HepG2 (cell line): ENCODE results near the gene MYOM1. TPM values are rescaled to one million over a fixed set of nuclear protein-coding genes. Genes with fewer than 3 reads are reported as not detected.

Experiments
- AFF4 ChIP-seq: sonication (generic); formaldehyde crosslinking; IDR thresholded peaks from 2 replicates; pipeline ENCODE4 v1.4.0; 2020; ENCODE audit warnings: missing genetic modification reagents
- DDIT3 ChIP-seq: sonication (generic); formaldehyde crosslinking; IDR thresholded peaks from 2 replicates; pipeline ENCODE4 v1.4.0; 2020; ENCODE audit warnings: mild to moderate bottlenecking, missing genetic modification reagents
- ELF3 ChIP-seq: IDR thresholded peaks from 2 replicates; pipeline ENCODE4 v1.6.1; 2016; ENCODE audit warnings: missing genetic modification reagents, missing compliant biosample characterization
- KAT7 ChIP-seq: IDR thresholded peaks from 2 replicates; pipeline ENCODE4 v1.6.1; 2018; ENCODE audit warnings: borderline replicate concordance, missing compliant biosample characterization
- KLF15 ChIP-seq: sonication (generic); formaldehyde crosslinking; IDR thresholded peaks from 2 replicates; pipeline ENCODE4 v1.8.1; 2023; ENCODE audit warnings: borderline replicate concordance, mild to moderate bottlenecking, inconsistent platforms, missing genetic modification reagents, mixed read lengths
- MEIS2 ChIP-seq: sonication (generic); formaldehyde crosslinking; IDR thresholded peaks from 2 replicates; pipeline ENCODE4 v1.9.0; 2021; ENCODE audit warnings: mild to moderate bottlenecking, missing genetic modification reagents
- NAIF1 ChIP-seq: sonication (generic); formaldehyde crosslinking; IDR thresholded peaks from 2 replicates; pipeline ENCODE4 v1.5.0; 2020; ENCODE audit warnings: mild to moderate bottlenecking, missing genetic modification reagents, borderline replicate concordance
- NCOR1 ChIP-seq: fragments of 200-600 bp; sonication (generic); IDR thresholded peaks from 2 replicates; pipeline ENCODE4 v1.7.0; 2017; ENCODE audit warnings: antibody characterized with exemption, low read length, borderline replicate concordance
- STAT6 ChIP-seq: sonication (generic); formaldehyde crosslinking; IDR thresholded peaks from 2 replicates; pipeline ENCODE4 v1.4.0; 2020; ENCODE audit warnings: missing genetic modification reagents, mild to moderate bottlenecking, borderline replicate concordance
- TFDP2 ChIP-seq: sonication (generic); formaldehyde crosslinking; IDR thresholded peaks from 2 replicates; pipeline ENCODE4 v1.4.0; 2020; ENCODE audit warnings: missing genetic modification reagents
- ZNF550 ChIP-seq: sonication (generic); formaldehyde crosslinking; IDR thresholded peaks from 2 replicates; pipeline ENCODE4 v1.4.0; 2020; ENCODE audit warnings: mild to moderate bottlenecking, missing genetic modification reagents, borderline replicate concordance
- ZNF674 ChIP-seq: sonication (generic); formaldehyde crosslinking; IDR thresholded peaks from 2 replicates; pipeline ENCODE4 v1.5.0; 2020; ENCODE audit warnings: low read depth, mild to moderate bottlenecking, missing genetic modification reagents
- ZNF724P ChIP-seq: sonication (generic); formaldehyde crosslinking; IDR thresholded peaks from 2 replicates; pipeline ENCODE4 v1.8.0; 2022; ENCODE audit warnings: missing genetic modification reagents, borderline replicate concordance
- ZNF75D ChIP-seq: sonication (generic); formaldehyde crosslinking; IDR thresholded peaks from 2 replicates; pipeline ENCODE4 v1.8.1; 2023; ENCODE audit warnings: missing genetic modification reagents, mild to moderate bottlenecking, borderline replicate concordance
- ZNF784 ChIP-seq: sonication (generic); formaldehyde crosslinking; IDR thresholded peaks from 2 replicates; pipeline ENCODE4 v1.5.1; 2020; ENCODE audit warnings: missing genetic modification reagents, mild to moderate bottlenecking, borderline replicate concordance
- polyA plus RNA-seq, 8 experiments: library from polyadenylated mRNA; depleted of rRNA in 3 of 8; stranded (reverse) in 7 of 8; unstranded in 1 of 8; fragments of >200 nt; fragmentation: Illumina TruSeq in 4 of 8; extraction: Trizol in 4 of 8; gene quantifications; 2 replicates each; pipeline versions ENCODE4 v1.2.1 to v1.2.3, GENCODE V29; 2011 to 2016; ENCODE audit warnings: low read depth in 4 of 8, missing spikeins in 1 of 8, mixed read lengths in 1 of 8; ENCODE audit not compliant: insufficient read depth in 1 of 8
- total RNA-seq, 5 experiments: library from RNA; depleted of rRNA; stranded (reverse); fragments of >200 nt; fragmentation: Illumina TruSeq; extraction: Trizol; gene quantifications; 2 replicates each; pipeline ENCODE4 v1.2.3, GENCODE V29; 2016; ENCODE audit warnings: low read depth in 1 of 5

MYOM1 gene
- total and polyA plus RNA-seq, 2 of the 13 experiments (the other 11 are each of a cell fraction or from before 2014, with no cell fraction given), result 0.46 to 0.98 TPM

GRCh38 chr18:3256693-3257626 is 37.2 kb upstream of the MYOM1 start (continued):
- TF ChIP-seq DDIT3 (CRISPR knock-in tag) (no peak), ZNF75D (CRISPR knock-in tag) (no peak), ZNF724P (CRISPR knock-in tag) (no peak), MEIS2 (CRISPR knock-in tag) (no peak), AFF4 (CRISPR knock-in tag) (no peak), NCOR1 (no peak), ZNF674 (CRISPR knock-in tag) (no peak), KAT7 (CRISPR knock-in tag) (no peak), TFDP2 (CRISPR knock-in tag) (no peak), STAT6 (CRISPR knock-in tag) (no peak), KLF15 (no peak), ZNF784 (CRISPR knock-in tag) (no peak), NAIF1 (no peak), ZNF550 (no peak), ELF3 (CRISPR knock-in tag) (0 out of 2 replicates have a peak, but pooled peaks have one; percentile 17)
